HepG2 (cell line): Measurements from ENCODE around the gene MYO5A. TPM values are rescaled to one million over a fixed set of nuclear protein-coding genes. Genes with fewer than 3 reads are reported as not detected.

ENCODE experiments used
- BRCA1 ChIP-seq: sonication (generic); formaldehyde crosslinking; IDR thresholded peaks from 2 replicates; pipeline ENCODE4 v1.4.0; 2020; ENCODE audit warnings: missing genetic modification reagents
- ELF1 ChIP-seq: sonication (generic); formaldehyde crosslinking; IDR thresholded peaks from 2 replicates; pipeline ENCODE4 v1.4.0; 2020; ENCODE audit warnings: missing genetic modification reagents
- HINFP ChIP-seq: sonication (generic); formaldehyde crosslinking; IDR thresholded peaks from 2 replicates; pipeline ENCODE4 v1.4.0; 2020; ENCODE audit warnings: low read depth, mild to moderate bottlenecking, missing genetic modification reagents
- IRX3 ChIP-seq: sonication (generic); formaldehyde crosslinking; IDR thresholded peaks from 2 replicates; pipeline ENCODE4 v1.8.1; 2023; ENCODE audit warnings: mild to moderate bottlenecking, low read depth, missing genetic modification reagents, borderline replicate concordance
- MAFK ChIP-seq, 2 experiments: IDR thresholded peaks in 1 of 2; conservative IDR thresholded peaks in 1 of 2; 2 replicates each; pipeline ENCODE4 v1.6.1; 2011; ENCODE audit warnings: improper control_type of control experiment in 2 of 2, low read length in 2 of 2
- NCOA2 ChIP-seq: sonication (generic); formaldehyde crosslinking; IDR thresholded peaks from 2 replicates; pipeline ENCODE4 v1.8.0; 2022; ENCODE audit warnings: inconsistent platforms
- PATZ1 ChIP-seq: sonication (generic); formaldehyde crosslinking; IDR thresholded peaks from 2 replicates; pipeline ENCODE4 v1.4.0; 2020; ENCODE audit warnings: missing genetic modification reagents
- POLR2AphosphoS2 ChIP-seq: IDR thresholded peaks from 2 replicates; pipeline ENCODE4 v1.6.1; 2011; ENCODE audit warnings: low read depth, low read length, improper control_type of control experiment
- PRMT3 ChIP-seq: sonication (generic); formaldehyde crosslinking; IDR thresholded peaks from 2 replicates; pipeline ENCODE4 v1.8.1; 2022; ENCODE audit warnings: low read depth, mild to moderate bottlenecking, moderate library complexity, missing genetic modification reagents, borderline replicate concordance
- RAD21 ChIP-seq: fragments of 450-650 bp; formaldehyde crosslinking; IDR thresholded peaks from 2 replicates; pipeline ENCODE4 v1.5.0; 2020; ENCODE audit warnings: mild to moderate bottlenecking
- SMYD3 ChIP-seq: sonication (generic); formaldehyde crosslinking; IDR thresholded peaks from 2 replicates; pipeline ENCODE4 v1.8.1; 2023; ENCODE audit warnings: mild to moderate bottlenecking, missing genetic modification reagents
- SNAI1 ChIP-seq: sonication (generic); formaldehyde crosslinking; IDR thresholded peaks from 2 replicates; pipeline ENCODE4 v1.5.0; 2020; ENCODE audit warnings: mild to moderate bottlenecking, missing genetic modification reagents, borderline replicate concordance
- ZNF124 ChIP-seq: sonication (generic); formaldehyde crosslinking; IDR thresholded peaks from 2 replicates; pipeline ENCODE4 v1.4.0; 2020; ENCODE audit warnings: missing genetic modification reagents
- ZNF232 ChIP-seq: sonication (generic); formaldehyde crosslinking; IDR thresholded peaks from 2 replicates; pipeline ENCODE4 v1.4.0; 2020; ENCODE audit warnings: missing genetic modification reagents, borderline replicate concordance
- ZNF337 ChIP-seq: sonication (generic); formaldehyde crosslinking; IDR thresholded peaks from 2 replicates; pipeline ENCODE4 v1.5.1; 2020; ENCODE audit warnings: missing genetic modification reagents, low read depth, mild to moderate bottlenecking, borderline replicate concordance
- ZNF543 ChIP-seq: sonication (generic); formaldehyde crosslinking; IDR thresholded peaks from 2 replicates; pipeline ENCODE4 v1.4.0; 2020; ENCODE audit warnings: mild to moderate bottlenecking, missing genetic modification reagents
- ZNF607 ChIP-seq: sonication (generic); formaldehyde crosslinking; IDR thresholded peaks from 2 replicates; pipeline ENCODE4 v1.5.1; 2020; ENCODE audit warnings: missing genetic modification reagents, mild to moderate bottlenecking, borderline replicate concordance
- ZNF652 ChIP-seq: IDR thresholded peaks from 2 replicates; pipeline ENCODE4 v1.6.1; 2016; ENCODE audit warnings: low read depth, borderline replicate concordance
- ZNF746 ChIP-seq: sonication (generic); formaldehyde crosslinking; IDR thresholded peaks from 2 replicates; pipeline ENCODE4 v1.8.0; 2022; ENCODE audit warnings: mild to moderate bottlenecking, missing genetic modification reagents
- polyA plus RNA-seq, 8 experiments: library from polyadenylated mRNA; depleted of rRNA in 3 of 8; stranded (reverse) in 7 of 8; unstranded in 1 of 8; fragments of >200 nt; fragmentation: Illumina TruSeq in 4 of 8; extraction: Trizol in 4 of 8; gene quantifications; 2 replicates each; pipeline versions ENCODE4 v1.2.1 to v1.2.3, GENCODE V29; 2011 to 2016; ENCODE audit warnings: low read depth in 4 of 8, missing spikeins in 1 of 8, mixed read lengths in 1 of 8; ENCODE audit not compliant: insufficient read depth in 1 of 8
- total RNA-seq, 5 experiments: library from RNA; depleted of rRNA; stranded (reverse); fragments of >200 nt; fragmentation: Illumina TruSeq; extraction: Trizol; gene quantifications; 2 replicates each; pipeline ENCODE4 v1.2.3, GENCODE V29; 2016; ENCODE audit warnings: low read depth in 1 of 5
- TF ChIP-seq, protein P1 (sequence below): sonication (generic); formaldehyde crosslinking; IDR thresholded peaks from 2 replicates; pipeline ENCODE4 v1.9.0; 2021; ENCODE audit warnings: mild to moderate bottlenecking, missing genetic modification reagents
- TF ChIP-seq, protein P2 (sequence below): IDR thresholded peaks from 2 replicates; pipeline ENCODE4 v1.6.1; 2016; ENCODE audit warnings: mild to moderate bottlenecking, missing biosample characterization, missing genetic modification reagents

MYO5A gene
- total and polyA plus RNA-seq, 2 of the 13 experiments (the other 11 are each of a cell fraction or from before 2014, with no cell fraction given) = 2.8 to 4.8 TPM

- TF ChIP-seq ZNF337 (CRISPR knock-in tag) = no peak
- TF ChIP-seq MAFK (conservative IDR thresholded peaks at IDR 0.05 in 1 of 2, IDR thresholded peaks at IDR 0.05 in 1 of 2; ENCODE audit: low read length in 2 of 2) = no peak
- no peak for TF ChIP-seq ZNF543 (CRISPR knock-in tag)
- TF ChIP-seq, protein P1, sequence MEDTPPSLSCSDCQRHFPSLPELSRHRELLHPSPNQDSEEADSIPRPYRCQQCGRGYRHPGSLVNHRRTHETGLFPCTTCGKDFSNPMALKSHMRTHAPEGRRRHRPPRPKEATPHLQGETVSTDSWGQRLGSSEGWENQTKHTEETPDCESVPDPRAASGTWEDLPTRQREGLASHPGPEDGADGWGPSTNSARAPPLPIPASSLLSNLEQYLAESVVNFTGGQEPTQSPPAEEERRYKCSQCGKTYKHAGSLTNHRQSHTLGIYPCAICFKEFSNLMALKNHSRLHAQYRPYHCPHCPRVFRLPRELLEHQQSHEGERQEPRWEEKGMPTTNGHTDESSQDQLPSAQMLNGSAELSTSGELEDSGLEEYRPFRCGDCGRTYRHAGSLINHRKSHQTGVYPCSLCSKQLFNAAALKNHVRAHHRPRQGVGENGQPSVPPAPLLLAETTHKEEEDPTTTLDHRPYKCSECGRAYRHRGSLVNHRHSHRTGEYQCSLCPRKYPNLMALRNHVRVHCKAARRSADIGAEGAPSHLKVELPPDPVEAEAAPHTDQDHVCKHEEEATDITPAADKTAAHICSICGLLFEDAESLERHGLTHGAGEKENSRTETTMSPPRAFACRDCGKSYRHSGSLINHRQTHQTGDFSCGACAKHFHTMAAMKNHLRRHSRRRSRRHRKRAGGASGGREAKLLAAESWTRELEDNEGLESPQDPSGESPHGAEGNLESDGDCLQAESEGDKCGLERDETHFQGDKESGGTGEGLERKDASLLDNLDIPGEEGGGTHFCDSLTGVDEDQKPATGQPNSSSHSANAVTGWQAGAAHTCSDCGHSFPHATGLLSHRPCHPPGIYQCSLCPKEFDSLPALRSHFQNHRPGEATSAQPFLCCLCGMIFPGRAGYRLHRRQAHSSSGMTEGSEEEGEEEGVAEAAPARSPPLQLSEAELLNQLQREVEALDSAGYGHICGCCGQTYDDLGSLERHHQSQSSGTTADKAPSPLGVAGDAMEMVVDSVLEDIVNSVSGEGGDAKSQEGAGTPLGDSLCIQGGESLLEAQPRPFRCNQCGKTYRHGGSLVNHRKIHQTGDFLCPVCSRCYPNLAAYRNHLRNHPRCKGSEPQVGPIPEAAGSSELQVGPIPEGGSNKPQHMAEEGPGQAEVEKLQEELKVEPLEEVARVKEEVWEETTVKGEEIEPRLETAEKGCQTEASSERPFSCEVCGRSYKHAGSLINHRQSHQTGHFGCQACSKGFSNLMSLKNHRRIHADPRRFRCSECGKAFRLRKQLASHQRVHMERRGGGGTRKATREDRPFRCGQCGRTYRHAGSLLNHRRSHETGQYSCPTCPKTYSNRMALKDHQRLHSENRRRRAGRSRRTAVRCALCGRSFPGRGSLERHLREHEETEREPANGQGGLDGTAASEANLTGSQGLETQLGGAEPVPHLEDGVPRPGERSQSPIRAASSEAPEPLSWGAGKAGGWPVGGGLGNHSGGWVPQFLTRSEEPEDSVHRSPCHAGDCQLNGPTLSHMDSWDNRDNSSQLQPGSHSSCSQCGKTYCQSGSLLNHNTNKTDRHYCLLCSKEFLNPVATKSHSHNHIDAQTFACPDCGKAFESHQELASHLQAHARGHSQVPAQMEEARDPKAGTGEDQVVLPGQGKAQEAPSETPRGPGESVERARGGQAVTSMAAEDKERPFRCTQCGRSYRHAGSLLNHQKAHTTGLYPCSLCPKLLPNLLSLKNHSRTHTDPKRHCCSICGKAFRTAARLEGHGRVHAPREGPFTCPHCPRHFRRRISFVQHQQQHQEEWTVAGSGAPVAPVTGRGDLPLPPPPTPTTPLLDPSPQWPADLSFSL (CRISPR knock-in tag) = no peak
- no peak for TF ChIP-seq ZNF746 (CRISPR knock-in tag)
- TF ChIP-seq ZNF652 (CRISPR knock-in tag) = no peak
- no peak for TF ChIP-seq ZNF232 (CRISPR knock-in tag)
- no peak for TF ChIP-seq ZNF124
- TF ChIP-seq PRMT3 (CRISPR knock-in tag) = no peak
- TF ChIP-seq BRCA1 (CRISPR knock-in tag) = no peak
- no peak for TF ChIP-seq SNAI1 (CRISPR knock-in tag)
- TF ChIP-seq PATZ1 (CRISPR knock-in tag) = no peak
- TF ChIP-seq POLR2AphosphoS2 = no peak
- no peak for TF ChIP-seq NCOA2
- no peak for TF ChIP-seq HINFP (CRISPR knock-in tag)
- no peak for TF ChIP-seq SMYD3 (CRISPR knock-in tag)
- TF ChIP-seq ELF1 (CRISPR knock-in tag) = no peak
- no peak for TF ChIP-seq IRX3 (CRISPR knock-in tag)
- no peak for TF ChIP-seq RAD21 (CRISPR knock-in tag)
- 0 out of 2 replicates have a peak, but pooled peaks have one; percentile 9 for TF ChIP-seq ZNF607 (CRISPR knock-in tag)
- TF ChIP-seq, protein P2, sequence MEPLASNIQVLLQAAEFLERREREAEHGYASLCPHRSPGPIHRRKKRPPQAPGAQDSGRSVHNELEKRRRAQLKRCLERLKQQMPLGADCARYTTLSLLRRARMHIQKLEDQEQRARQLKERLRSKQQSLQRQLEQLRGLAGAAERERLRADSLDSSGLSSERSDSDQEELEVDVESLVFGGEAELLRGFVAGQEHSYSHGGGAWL (CRISPR knock-in tag) = no peak
Measured at GRCh38 chr15:52292780-52293392, 235.8 kb downstream of the MYO5A start (continued).
